Measurements from ENCODE around the gene NPM3.
A peak's percentile ranks its signal among the peaks of the same experiment; 100 is the strongest.

NPM3 gene

GRCh38 chr10:101781984-101782810 lies 1.0 kb downstream of the NPM3 start:
- H3K4me3 ChIP-seq (ENCODE audit: low read depth, low read length) = peak overlapping the region; percentile 93
- TF ChIP-seq CTCF (IDR thresholded peaks at IDR 0.05; ENCODE audit: low read depth, low read length) = no peak

- H3K4me3 ChIP-seq (ENCODE audit: low read depth, low read length) = no peak overlapping the region; the same call in 1 of the 2 replicates
- no peak for TF ChIP-seq CTCF (IDR thresholded peaks at IDR 0.05; ENCODE audit: low read depth, low read length)
These were observed 1.6 kb downstream of the NPM3 start for GRCh38 chr10:101781655-101781983.

- peak; percentile 93 for TF ChIP-seq CTCF (IDR thresholded peaks at IDR 0.05; ENCODE audit: low read depth, low read length)
- no peak overlapping the region for H3K4me3 ChIP-seq (ENCODE audit: low read depth, low read length)
These were observed 2.2 kb downstream of the NPM3 start for GRCh38 chr10:101780818-101781654.

- no peak; the same call in 1 of the 2 replicates for TF ChIP-seq CTCF (IDR thresholded peaks at IDR 0.05; ENCODE audit: low read depth, low read length)
These were observed 2.9 kb downstream of the NPM3 start for GRCh38 chr10:101780187-101780817.

GRCh38 chr10:101779544-101780186 lies 3.6 kb downstream of the NPM3 start:
- H3K4me3 ChIP-seq (ENCODE audit: low read depth, low read length) = no peak overlapping the region
- peak; percentile 55 for TF ChIP-seq CTCF (IDR thresholded peaks at IDR 0.05; ENCODE audit: low read depth, low read length)

More at GRCh38 chr10:101780187-101780817, 2.9 kb downstream of the NPM3 start:
- no peak overlapping the region for H3K4me3 ChIP-seq (ENCODE audit: low read depth, low read length)

GRCh38 chr10:101778781-101779543 lies 4.3 kb downstream of the NPM3 start:
- H3K4me3 ChIP-seq (ENCODE audit: low read depth, low read length) = no peak overlapping the region
- no peak for TF ChIP-seq CTCF (IDR thresholded peaks at IDR 0.05; ENCODE audit: low read depth, low read length)

Measured in WI38 (cell line).